Loucy (cell line): ENCODE results near the gene BABAM2.

Experiments used
- H2AFZ ChIP-seq: fragments of 200-600 bp; sonication (generic); 2 replicates; pipeline ENCODE4 v1.6.0; 2016; ENCODE audit warnings: antibody characterized with exemption, mild to moderate bottlenecking, low read length, moderate library complexity
- H3F3A ChIP-seq: fragments of 200-600 bp; 2 replicates; pipeline ENCODE4 v1.6.0; 2016; ENCODE audit warnings: antibody characterized with exemption, low read depth, mild to moderate bottlenecking
- H3K27me3 ChIP-seq: fragments of 200-600 bp; sonication (generic); 2 replicates; pipeline ENCODE4 v1.6.1; 2014; ENCODE audit warnings: low read length, mild to moderate bottlenecking; ENCODE audit not compliant: insufficient read depth, poor library complexity, severe bottlenecking
- H3K36me3 ChIP-seq: fragments of 200-600 bp; sonication (generic); 2 replicates; pipeline ENCODE4 v1.6.1; 2016; ENCODE audit warnings: low read length; ENCODE audit not compliant: insufficient read depth
- H3K4me1 ChIP-seq: fragments of 200-600 bp; sonication (generic); 2 replicates; pipeline ENCODE4 v1.5.1; 2014; ENCODE audit warnings: low read length, mild to moderate bottlenecking; ENCODE audit not compliant: insufficient read depth, poor library complexity, severe bottlenecking
- H3K4me2 ChIP-seq: fragments of 200-600 bp; sonication (generic); 2 replicates; pipeline ENCODE4 v1.6.0; 2014; ENCODE audit warnings: antibody characterized with exemption, low read length, low read depth, mild to moderate bottlenecking; ENCODE audit not compliant: poor library complexity, severe bottlenecking
- H3K4me3 ChIP-seq: fragments of 200-600 bp; sonication (generic); 2 replicates; pipeline ENCODE4 v1.5.1; 2014; ENCODE audit warnings: low read length, mild to moderate bottlenecking, mixed read lengths; ENCODE audit not compliant: poor library complexity, severe bottlenecking
- H3K79me2 ChIP-seq: fragments of 200-600 bp; sonication (generic); 2 replicates; pipeline ENCODE4 v1.6.1; 2014; ENCODE audit warnings: low read length; ENCODE audit not compliant: insufficient read depth
- H3K9ac ChIP-seq: fragments of 200-600 bp; sonication (generic); 2 replicates; pipeline ENCODE4 v1.6.0; 2014; ENCODE audit warnings: mild to moderate bottlenecking, low read depth, low read length, moderate library complexity; ENCODE audit not compliant: poor library complexity, severe bottlenecking
- H3K9me2 ChIP-seq: fragments of 200-600 bp; sonication (generic); replicated peaks from 2 replicates; pipeline ENCODE4 v1.6.1; 2016; ENCODE audit warnings: low read depth, low read length, mixed read lengths
- H3K9me3 ChIP-seq: fragments of 200-600 bp; sonication (generic); 2 replicates; pipeline ENCODE4 v1.6.1; 2014; ENCODE audit warnings: mild to moderate bottlenecking, antibody characterized with exemption, low read length, low read depth; ENCODE audit not compliant: insufficient read depth
- H4K20me1 ChIP-seq: fragments of 200-600 bp; sonication (generic); 2 replicates; pipeline ENCODE4 v1.6.0; 2014; ENCODE audit warnings: antibody characterized with exemption, low read length, mild to moderate bottlenecking; ENCODE audit not compliant: insufficient read depth, poor library complexity, severe bottlenecking
- CTCF ChIP-seq: fragments of 200-600 bp; sonication (generic); conservative IDR thresholded peaks from 2 replicates; pipeline ENCODE4 v1.5.1; 2014; ENCODE audit warnings: mild to moderate bottlenecking, antibody characterized with exemption, low read length
- EZH2phosphoT487 ChIP-seq: fragments of 200-600 bp; IDR thresholded peaks from 2 replicates; pipeline ENCODE4 v1.6.1; 2018; ENCODE audit warnings: antibody characterized with exemption, mild to moderate bottlenecking, moderate library complexity, borderline replicate concordance

BABAM2 gene

DNA sequence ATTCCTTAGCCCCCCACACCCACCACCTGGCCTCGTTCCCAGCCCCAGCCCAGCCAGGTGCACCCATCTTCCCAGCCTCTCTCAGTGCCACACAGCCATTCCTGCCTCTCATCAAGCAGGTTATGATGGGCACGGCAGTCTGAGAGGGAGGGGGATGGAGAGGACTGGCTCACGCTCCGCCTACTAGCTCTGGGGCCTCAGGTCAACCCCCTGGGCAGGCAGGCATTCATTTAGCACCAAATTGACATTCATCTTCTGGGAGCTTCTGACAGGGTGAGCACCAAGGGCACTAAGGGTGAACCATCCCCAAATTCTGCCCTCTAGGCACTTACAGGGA is 435.9 kb downstream of the BABAM2 start:
- H3K79me2 ChIP-seq = no peaks in the 10 kb centered on the region
- no peaks in the 10 kb centered on the region for H3K9me2 ChIP-seq
- no peaks in the 10 kb centered on the region for H3F3A ChIP-seq
- no peaks in the 10 kb centered on the region for H3K36me3 ChIP-seq
- no peak overlapping the region for H3K4me3 ChIP-seq
- H3K27me3 ChIP-seq = no peaks in the 10 kb centered on the region
- H3K4me1 ChIP-seq = peaks cover 12% of the 10 kb centered on the region
- H3K4me2 ChIP-seq = no peak overlapping the region
- no peaks in the 10 kb centered on the region for H3K9me3 ChIP-seq
- H2AFZ ChIP-seq = no peak overlapping the region
- TF ChIP-seq EZH2phosphoT487 (no peak), CTCF (no peak)
- H4K20me1 ChIP-seq = no peaks in the 10 kb centered on the region
- no peak overlapping the region for H3K9ac ChIP-seq

- Histone ChIP-seq H3K27me3 (no peaks in the 10 kb centered on the region), H3F3A (no peaks in the 10 kb centered on the region)
Measured at GRCh38 chr2:28326881-28327505, 436.5 kb downstream of the BABAM2 start.

GRCh38 chr2:28327581-28327955 is 437.0 kb downstream of the BABAM2 start:
- Histone ChIP-seq H3K27me3 (no peaks in the 10 kb centered on the region), H3K9ac (no peak overlapping the region)
- no peak for TF ChIP-seq CTCF
- no peak for TF ChIP-seq EZH2phosphoT487

More at GRCh38 chr2:28326881-28327505, 436.5 kb downstream of the BABAM2 start:
- Histone ChIP-seq H4K20me1 (no peaks in the 10 kb centered on the region), H3K36me3 (no peaks in the 10 kb centered on the region), H3K9ac (no peak overlapping the region), H3K9me2 (no peaks in the 10 kb centered on the region), H3K4me1 (peaks cover 12% of the 10 kb centered on the region), H3K9me3 (no peaks in the 10 kb centered on the region), H3K4me3 (no peak overlapping the region), H2AFZ (no peak overlapping the region), H3K4me2 (no peak overlapping the region), H3K79me2 (no peaks in the 10 kb centered on the region)
- TF ChIP-seq CTCF (no peak), EZH2phosphoT487 (no peak)

More at GRCh38 chr2:28327581-28327955, 437.0 kb downstream of the BABAM2 start:
- H3K4me3 ChIP-seq = no peak overlapping the region
- no peaks in the 10 kb centered on the region for H3K79me2 ChIP-seq
- no peaks in the 10 kb centered on the region for H3K9me2 ChIP-seq
- peaks cover 12% of the 10 kb centered on the region for H3K4me1 ChIP-seq
- H3K4me2 ChIP-seq = no peak overlapping the region
- no peaks in the 10 kb centered on the region for H4K20me1 ChIP-seq
- no peak overlapping the region for H2AFZ ChIP-seq
- no peaks in the 10 kb centered on the region for H3F3A ChIP-seq
- no peaks in the 10 kb centered on the region for H3K36me3 ChIP-seq
- H3K9me3 ChIP-seq = no peaks in the 10 kb centered on the region
